Measurements from ENCODE around the gene HYAL2. TPM values are rescaled to one million over a fixed set of nuclear protein-coding genes. Genes with fewer than 3 reads are reported as not detected.

Gene HYAL2
- polyA plus RNA-seq, 4 donors = 63.2 to 101 (median 74.4) TPM

GRCh38 chr3:50351323-50351697, 28.8 kb upstream of the HYAL2 start:
- DNase-seq (ENCODE audit: low read depth in 4 of 4, low spot score in 2 of 4) = no peak

GRCh38 chr3:50350527-50351322, 28.2 kb upstream of the HYAL2 start, which contains the start of the genes CYB561D2 and NPRL2:
Gene CYB561D2 (plus strand): TSS chr3:50350862. CDS start chr3:50351434, 572 bp downstream.
Gene NPRL2 (minus strand): TSS chr3:50350775. CDS start chr3:50350652, 123 bp downstream.
- DNase-seq (ENCODE audit: low read depth in 4 of 4, low spot score in 2 of 4) = peak in 3 of 4 donors; percentile 79 to 90 (median 85)

DNA sequence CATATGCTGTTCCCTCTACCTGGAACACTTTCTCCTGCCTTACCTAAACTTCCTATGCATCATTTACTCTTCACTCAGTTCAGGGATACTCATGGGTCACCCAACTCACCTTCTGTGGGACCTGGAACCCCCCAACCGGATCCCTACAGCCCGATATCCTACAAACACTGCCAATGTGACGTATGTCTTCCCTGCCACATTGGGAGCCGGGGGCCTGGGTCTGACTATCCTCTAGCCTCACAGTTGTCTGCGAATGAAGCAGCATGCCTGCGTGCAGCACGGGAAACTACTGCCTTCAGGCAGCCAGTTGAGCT, 27.6 kb upstream of the HYAL2 start:
- no peak for DNase-seq (ENCODE audit: low read depth in 4 of 4, low spot score in 2 of 4)

GRCh38 chr3:50347187-50347813, 24.8 kb upstream of the HYAL2 start:
- DNase-seq (ENCODE audit: low read depth in 4 of 4, low spot score in 2 of 4) = no peak

- no peak for DNase-seq (ENCODE audit: low read depth in 4 of 4, low spot score in 2 of 4)
Measured at GRCh38 chr3:50345586-50346234, 23.2 kb upstream of the HYAL2 start, which contains the start of gene ZMYND10. Gene ZMYND10 (minus strand): TSS chr3:50345732. CDS start chr3:50345579, 153 bp downstream.

GRCh38 chr3:50345008-50345407, 22.5 kb upstream of the HYAL2 start:
- DNase-seq (ENCODE audit: low read depth in 4 of 4, low spot score in 2 of 4) = no peak

- DNase-seq (ENCODE audit: low read depth in 4 of 4, low spot score in 2 of 4) = no peak
Measured at GRCh38 chr3:50342813-50343633, 20.5 kb upstream of the HYAL2 start.

DNA sequence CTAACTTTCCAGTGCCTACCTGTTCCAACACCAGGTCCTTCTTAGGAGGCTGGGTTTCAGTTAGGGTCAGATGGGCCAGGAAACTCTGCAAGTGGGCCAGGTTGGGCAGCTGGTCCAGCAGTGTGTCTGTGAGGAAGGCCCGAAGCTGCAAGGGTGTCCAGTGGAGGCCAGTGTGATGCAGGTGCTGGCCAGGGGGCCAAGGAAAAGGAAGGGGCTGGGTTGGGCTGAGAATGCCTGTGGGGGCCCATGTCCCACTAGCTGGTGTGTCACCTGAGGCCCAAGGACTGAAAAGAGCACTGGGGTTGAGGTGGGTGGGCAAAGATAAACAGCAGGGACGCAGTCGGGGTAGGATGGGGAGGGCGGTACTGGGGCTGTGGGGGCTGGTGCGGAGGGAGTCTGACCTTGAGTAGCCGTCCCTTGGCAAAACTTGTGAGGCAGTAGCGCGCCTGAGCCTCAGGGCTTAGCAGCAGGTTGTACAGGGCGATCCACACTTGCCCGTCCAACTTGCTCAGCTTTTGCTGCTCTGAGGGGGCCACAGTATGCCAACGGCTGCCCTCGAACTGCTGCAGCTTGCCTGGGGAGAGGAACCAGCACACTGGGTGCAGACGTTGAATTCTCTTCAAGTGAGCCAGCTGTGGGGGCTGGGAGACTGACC, 19.6 kb upstream of the HYAL2 start:
- no peak for DNase-seq (ENCODE audit: low read depth in 4 of 4, low spot score in 2 of 4)

DNA sequence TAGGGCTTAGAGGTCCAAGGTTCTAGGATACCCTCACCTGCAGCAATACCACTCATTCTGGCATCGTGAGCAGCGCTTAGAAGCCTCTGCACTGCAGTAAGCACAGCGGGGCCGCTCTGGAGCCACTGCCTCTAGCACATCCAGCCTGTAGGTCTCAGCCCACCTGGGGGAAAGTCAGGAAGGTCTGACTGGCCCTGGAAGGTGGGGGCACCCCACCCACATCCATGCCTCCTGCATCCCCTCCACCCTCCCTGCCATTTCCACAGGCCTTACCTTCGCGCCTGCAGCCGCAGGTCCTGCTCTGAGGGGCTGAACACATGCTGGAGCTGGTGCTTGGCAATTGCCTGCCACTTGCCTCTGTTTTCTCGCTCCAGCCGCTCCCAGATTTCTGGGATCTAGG, 19.0 kb upstream of the HYAL2 start:
- no peak for DNase-seq (ENCODE audit: low read depth in 4 of 4, low spot score in 2 of 4)

GRCh38 chr3:50340448-50341329, 18.1 kb upstream of the HYAL2 start, which contains the start of gene RASSF1:
Gene RASSF1 (minus strand): TSS chr3:50340836. CDS start chr3:50340805, 31 bp downstream.
- DNase-seq (ENCODE audit: low read depth in 4 of 4, low spot score in 2 of 4) = no peak

- DNase-seq (ENCODE audit: low read depth in 4 of 4, low spot score in 2 of 4) = no peak
Measured at GRCh38 chr3:50340147-50340447, 17.6 kb upstream of the HYAL2 start.

GRCh38 chr3:50339485-50340146, 17.1 kb upstream of the HYAL2 start:
- no peak for DNase-seq (ENCODE audit: low read depth in 4 of 4, low spot score in 2 of 4)

GRCh38 chr3:50338965-50339364, 16.4 kb upstream of the HYAL2 start:
- no peak for DNase-seq (ENCODE audit: low read depth in 4 of 4, low spot score in 2 of 4)

- DNase-seq (ENCODE audit: low read depth in 4 of 4, low spot score in 2 of 4) = peak in 3 of 4 donors; percentile 90 to 96 (median 94)
Measured at GRCh38 chr3:50337175-50337861, 14.8 kb upstream of the HYAL2 start.

DNA sequence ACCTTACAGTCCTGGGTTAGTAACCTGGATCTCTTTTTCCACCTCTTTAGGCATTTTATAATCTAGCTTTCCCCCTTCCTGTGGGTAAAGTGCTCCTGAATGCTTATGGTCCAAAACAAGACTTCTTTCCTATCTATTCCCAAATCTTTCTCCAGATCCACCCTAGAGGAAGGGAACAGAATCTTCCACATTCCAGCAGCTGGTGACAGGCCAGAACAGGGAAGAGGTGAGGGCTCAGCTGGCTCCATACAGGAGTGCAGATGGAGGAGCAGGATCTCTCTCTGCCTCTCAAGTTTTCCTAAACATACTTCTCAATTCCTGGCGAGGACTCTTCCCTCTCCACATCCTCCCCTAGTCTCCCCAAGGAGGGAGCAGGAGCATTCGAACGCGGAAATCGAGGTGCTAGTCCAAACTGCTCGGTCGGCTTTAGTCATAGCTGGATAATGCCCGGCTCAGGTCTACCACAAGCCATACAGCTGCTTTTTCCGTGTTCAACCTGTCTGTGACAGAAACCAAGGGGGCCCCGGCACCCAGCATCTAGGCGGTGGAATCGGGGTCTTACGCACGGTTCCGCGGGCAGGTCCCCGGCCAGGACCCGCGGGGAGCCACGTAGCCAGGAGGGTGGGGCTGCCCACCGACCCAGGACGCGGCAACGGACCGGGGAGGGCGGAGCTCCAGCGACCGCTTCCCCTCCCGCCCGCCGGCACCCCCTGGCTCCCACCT, 14.1 kb upstream of the HYAL2 start:
- DNase-seq (ENCODE audit: low read depth in 4 of 4, low spot score in 2 of 4) = no peak

- no peak for DNase-seq (ENCODE audit: low read depth in 4 of 4, low spot score in 2 of 4)
Measured at GRCh38 chr3:50334339-50335075, 12.0 kb upstream of the HYAL2 start.

Measured in left renal cortex interstitium (tissue), 4 donors.